GM12878 (cell line): Measurements from ENCODE around the gene LMO7. TPM values are rescaled to one million over a fixed set of nuclear protein-coding genes. Genes with fewer than 3 reads are reported as not detected.

Source experiments
- ATAC-seq: fragments of 200-7000 bp; cut with Tn5 transposase; 3 replicates; pipeline ENCODE4 v1.9.1; 2020; ENCODE audit warnings: mild to moderate bottlenecking, moderate library complexity
- BruUV-seq: library from RNA; stranded (reverse); fragments of 400-500 nt; replicated peaks from 2 replicates; lab custom pipeline; 2021; lab: Mats Ljungman, UMichigan
- CTCF ChIA-PET: fragments of 300-600 bp; sonication (Branson Sonifier 250); formaldehyde crosslinking; extraction: SDS; loops from one replicate; lab custom pipeline; 2021; ENCODE audit warnings: inconsistent platforms; lab: Yijun Ruan, JAX
- POLR2A ChIA-PET: fragments of 350-600 bp; formaldehyde crosslinking; extraction: SDS; loops from one replicate; lab custom pipeline; 2021; ENCODE audit warnings: inconsistent platforms; lab: Charles Lee
- RAD21 ChIA-PET: fragments of 300-600 bp; sonication (Branson Sonifier 250); formaldehyde crosslinking; loops from one replicate; lab custom pipeline; 2023; ENCODE audit warnings: antibody characterized with exemption; ENCODE audit not compliant: unreplicated experiment; lab: Charles Lee
- SMC1A ChIA-PET: fragments of 300-600 bp; sonication (Branson Sonifier 250); formaldehyde crosslinking; loops from one replicate; lab custom pipeline; 2023; ENCODE audit not compliant: unreplicated experiment, uncharacterized antibody; lab: Charles Lee
- DNase-seq: peaks from one replicate; pipeline ENCODE4 v3.0.0-alpha.2; 2011; ENCODE audit warnings: low read depth, low spot score
- FAIRE-seq: peaks from 3 replicates; lab custom pipeline; 2011; peaks lifted over from hg19 to GRCh38; lab: Jason Lieb, UNC
- H2AFZ ChIP-seq: 2 replicates; pipeline ENCODE4 v1.6.0; 2011; ENCODE audit warnings: low read depth, low read length, control low read depth; ENCODE audit not compliant: control insufficient read depth
- H3K27ac ChIP-seq: 2 replicates; pipeline ENCODE4 v1.5.1; 2011; ENCODE audit warnings: control low read depth; ENCODE audit not compliant: control insufficient read depth, insufficient read depth
- H3K27me3 ChIP-seq, 2 experiments: replicated peaks in 1 of 2; 2 replicates each; pipeline versions ENCODE4 v1.6.0 to v1.6.1; 2011; ENCODE audit warnings: low read length in 1 of 2; ENCODE audit not compliant: control insufficient read depth in 2 of 2, insufficient read depth in 2 of 2
- H3K36me3 ChIP-seq, 2 experiments: 2 replicates each; pipeline ENCODE4 v1.5.1; 2011; ENCODE audit warnings: low read length in 1 of 2; ENCODE audit not compliant: control insufficient read depth in 2 of 2, insufficient read depth in 2 of 2
- H3K4me1 ChIP-seq: 2 replicates; pipeline ENCODE4 v1.6.1; 2011; ENCODE audit warnings: mild to moderate bottlenecking, low read length, moderate library complexity, mixed read lengths; ENCODE audit not compliant: control insufficient read depth, insufficient read depth
- H3K4me2 ChIP-seq: 2 replicates; pipeline ENCODE4 v1.6.0; 2011; ENCODE audit warnings: control low read depth; ENCODE audit not compliant: control insufficient read depth, insufficient read depth
- H3K4me3 ChIP-seq: fragments of 200-600 bp; sonication (generic); 2 replicates; pipeline ENCODE4 v1.5.1; 2016
- H3K79me2 ChIP-seq: 2 replicates; pipeline ENCODE4 v1.6.0; 2011; ENCODE audit warnings: low read length; ENCODE audit not compliant: control insufficient read depth, insufficient read depth
- H3K9ac ChIP-seq: 2 replicates; pipeline ENCODE4 v1.8.0; 2011; ENCODE audit warnings: low read length, control low read depth, mixed read lengths; ENCODE audit not compliant: control insufficient read depth, insufficient read depth
- H3K9me3 ChIP-seq: replicated peaks from 3 replicates; pipeline ENCODE4 v1.5.1; 2011; ENCODE audit warnings: mild to moderate bottlenecking, low read length; ENCODE audit not compliant: control insufficient read depth, insufficient read depth
- H4K20me1 ChIP-seq: 2 replicates; pipeline ENCODE4 v1.6.0; 2011; ENCODE audit not compliant: control insufficient read depth, insufficient read depth
- ATF7 ChIP-seq: fragments of 450-650 bp; IDR thresholded peaks from 2 replicates; pipeline ENCODE4 v1.6.1; 2016; ENCODE audit warnings: low read depth, mild to moderate bottlenecking
- ELK1 ChIP-seq: IDR thresholded peaks from 2 replicates; pipeline ENCODE4 v1.6.1; 2012; ENCODE audit warnings: low read depth, low read length, improper control_type of control experiment
- ETV6 ChIP-seq, 2 experiments: fragments of 450-650 bp in 1 of 2; IDR thresholded peaks in 1 of 2; conservative IDR thresholded peaks in 1 of 2; 2 replicates each; pipeline ENCODE4 v1.6.1; 2014; ENCODE audit warnings: antibody characterized with exemption in 1 of 2, borderline replicate concordance in 1 of 2, low read depth in 1 of 2, mild to moderate bottlenecking in 1 of 2, moderate library complexity in 1 of 2
- FOS ChIP-seq: IDR thresholded peaks from 3 replicates; pipeline ENCODE4 v1.6.1; 2011; ENCODE audit warnings: borderline replicate concordance; ENCODE audit not compliant: insufficient read length; ENCODE audit errors: extremely low read depth
- FOXK2 ChIP-seq: fragments of 450-650 bp; IDR thresholded peaks from 2 replicates; pipeline ENCODE4 v1.6.1; 2017; ENCODE audit warnings: mild to moderate bottlenecking, moderate library complexity
- IRF3 ChIP-seq: fragments of 450-650 bp; IDR thresholded peaks from 2 replicates; pipeline ENCODE4 v1.6.1; 2014; ENCODE audit warnings: mild to moderate bottlenecking
- IRF5 ChIP-seq: fragments of 450-650 bp; IDR thresholded peaks from 2 replicates; pipeline ENCODE4 v1.6.1; 2017; ENCODE audit warnings: borderline replicate concordance
- KLF5 ChIP-seq: fragments of 450-650 bp; IDR thresholded peaks from 2 replicates; pipeline ENCODE4 v1.6.1; 2014; ENCODE audit warnings: mild to moderate bottlenecking; ENCODE audit not compliant: partially characterized antibody
- TAF1 ChIP-seq: IDR thresholded peaks from 2 replicates; pipeline ENCODE4 v1.6.1; 2011; ENCODE audit warnings: mild to moderate bottlenecking, low read depth, low read length, borderline replicate concordance
- ZNF687 ChIP-seq: fragments of 450-650 bp; IDR thresholded peaks from 2 replicates; pipeline ENCODE4 v1.6.1; 2017; ENCODE audit warnings: mild to moderate bottlenecking, moderate library complexity
- in situ Hi-C: fragments of 300-500 bp; cut with MboI; formaldehyde crosslinking; loops from 9 replicates; pipeline ENCODE4 v1.14.3; 2018; ENCODE audit warnings: mixed read lengths
- intact Hi-C: fragments of 100-400 bp; cut with micrococcal nuclease; formaldehyde crosslinking; loops from one replicate; pipeline ENCODE4 v1.14.2; 2022; ENCODE audit not compliant: unreplicated experiment
- polyA plus RNA-seq, 11 experiments: library from polyadenylated mRNA; depleted of rRNA in 4 of 11; unstranded in 6 of 11; stranded (reverse) in 5 of 11; fragments of >200 nt; fragmentation: Nextera tagmentation in 4 of 11; fragmentation: Illumina TruSeq in 1 of 11; extraction: Ambion mirVana in 4 of 11; extraction: Trizol in 1 of 11; gene quantifications; 1 replicate in 1 of 11; 2 replicates in 10 of 11; pipeline versions ENCODE4 v1.2.1 to v1.2.3, GENCODE V29; 2011 to 2016; ENCODE audit warnings: inconsistent platforms in 2 of 11, missing spikeins in 2 of 11, low read depth in 1 of 11
- total RNA-seq, 4 experiments: library from RNA; depleted of rRNA in 3 of 4; stranded (reverse); fragments of >200 nt in 3 of 4; fragmentation: Illumina TruSeq in 1 of 4; extraction: Trizol in 1 of 4; gene quantifications; 2 replicates each; pipeline versions ENCODE4 v1.2.1 to v1.2.3, GENCODE V29; 2013 to 2021

LMO7 gene
- total and polyA plus RNA-seq, 10 of the 15 experiments (the other 5 are each of a cell fraction or from before 2014, with no cell fraction given), result 8.5 to 67.8 (median 36.8) TPM

GRCh38 chr13:75725736-75726135, 89.6 kb downstream of the LMO7 start:
- no TSS peak for BruUV-seq
- SMC1A ChIA-PET, result interaction anchor here (1.0 to 2.9 kb wide), 8 partner anchors 9 to 126 kb away, joined by 3 to 9 read pairs (median 4); no protein-coding TSS in a partner anchor
- no peak for FAIRE-seq
- CTCF ChIA-PET, result interaction anchor here (0.5 to 1.9 kb wide), 6 partner anchors 11 to 143 kb away, joined by 3 to 5 read pairs (median 3); no protein-coding TSS in a partner anchor
- no peaks in the 10 kb centered on the region for H3K36me3 ChIP-seq
- H2AFZ ChIP-seq, result no peak overlapping the region
- no peaks in the 10 kb centered on the region for H3K27me3 ChIP-seq
- TF ChIP-seq IRF3 (no peak), FOXK2 (no peak), TAF1 (no peak), ETV6 (conservative IDR thresholded peaks at IDR 0.05 in 1 of 2, IDR thresholded peaks at IDR 0.05 in 1 of 2; ENCODE audit: borderline replicate concordance in 1 of 2, low read depth in 1 of 2) (no peak), IRF5 (no peak), ATF7 (no peak), ELK1 (no peak), ZNF687 (no peak), KLF5 (no peak), FOS (no peak)
- in situ Hi-C loops, result no loop called here
- no peak overlapping the region for H3K4me3 ChIP-seq
- no peaks in the 10 kb centered on the region for H3K79me2 ChIP-seq
- ATAC-seq, result no peak
- RAD21 ChIA-PET, result interaction anchor here (0.6 to 1.5 kb wide), 4 partner anchors 10 to 65 kb away, joined by 3 to 4 read pairs (median 3); no protein-coding TSS in a partner anchor
- H3K4me1 ChIP-seq, result no peaks in the 10 kb centered on the region
- intact Hi-C loops, result no loop called here
- no peak overlapping the region for H3K9ac ChIP-seq
- POLR2A ChIA-PET, result interaction anchor here (0.6 kb wide), 1 partner anchor 9 kb away, joined by 3 read pairs; no protein-coding TSS in a partner anchor
- no peak for DNase-seq
- H3K9me3 ChIP-seq, result no peaks in the 10 kb centered on the region; the same call in 2 of the 3 replicates
- no peak overlapping the region for H3K4me2 ChIP-seq
- no peaks in the 10 kb centered on the region for H4K20me1 ChIP-seq
- no peak overlapping the region for H3K27ac ChIP-seq
